Suprapubic skin (tissue), 3 donors: ENCODE data around the gene C17orf58.

Source experiments
- EP300 ChIP-seq: sonication (generic); formaldehyde crosslinking; IDR thresholded peaks from one replicate; pipeline ENCODE4 v1.6.1; 2017; ENCODE audit warnings: antibody characterized with exemption
- TF ChIP-seq, protein P1 (sequence below), 2 donors: fragments of 200-600 bp in 1 of 2; fragments of 450-650 bp in 1 of 2; sonication (generic) in 1 of 2; IDR thresholded peaks; one replicate each; pipeline ENCODE4 v1.5.1; 2016 to 2019; ENCODE audit warnings: antibody characterized with exemption in 2 of 2, mild to moderate bottlenecking in 1 of 2, moderate library complexity in 1 of 2

DNA sequence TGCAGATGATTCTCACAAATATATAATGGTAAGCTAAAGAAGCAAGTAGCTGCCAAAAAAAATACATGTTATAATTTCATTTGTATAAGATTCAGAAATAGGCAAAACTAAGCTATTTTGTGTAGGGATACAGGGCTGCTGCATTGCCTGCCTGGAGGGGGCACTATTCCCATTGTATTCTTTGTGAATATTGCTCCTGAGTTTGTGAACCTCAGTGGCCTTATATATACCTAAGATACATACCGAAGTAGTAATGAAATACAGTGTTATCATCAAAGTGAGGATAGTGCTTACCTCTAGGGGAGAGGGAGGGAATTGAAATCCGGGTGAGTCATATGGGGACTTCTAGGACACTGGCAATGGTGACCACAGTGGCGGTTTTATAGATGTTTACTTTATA, 53.5 kb downstream of the C17orf58 start:
- TF ChIP-seq EP300 = no peak
- TF ChIP-seq, protein P1, sequence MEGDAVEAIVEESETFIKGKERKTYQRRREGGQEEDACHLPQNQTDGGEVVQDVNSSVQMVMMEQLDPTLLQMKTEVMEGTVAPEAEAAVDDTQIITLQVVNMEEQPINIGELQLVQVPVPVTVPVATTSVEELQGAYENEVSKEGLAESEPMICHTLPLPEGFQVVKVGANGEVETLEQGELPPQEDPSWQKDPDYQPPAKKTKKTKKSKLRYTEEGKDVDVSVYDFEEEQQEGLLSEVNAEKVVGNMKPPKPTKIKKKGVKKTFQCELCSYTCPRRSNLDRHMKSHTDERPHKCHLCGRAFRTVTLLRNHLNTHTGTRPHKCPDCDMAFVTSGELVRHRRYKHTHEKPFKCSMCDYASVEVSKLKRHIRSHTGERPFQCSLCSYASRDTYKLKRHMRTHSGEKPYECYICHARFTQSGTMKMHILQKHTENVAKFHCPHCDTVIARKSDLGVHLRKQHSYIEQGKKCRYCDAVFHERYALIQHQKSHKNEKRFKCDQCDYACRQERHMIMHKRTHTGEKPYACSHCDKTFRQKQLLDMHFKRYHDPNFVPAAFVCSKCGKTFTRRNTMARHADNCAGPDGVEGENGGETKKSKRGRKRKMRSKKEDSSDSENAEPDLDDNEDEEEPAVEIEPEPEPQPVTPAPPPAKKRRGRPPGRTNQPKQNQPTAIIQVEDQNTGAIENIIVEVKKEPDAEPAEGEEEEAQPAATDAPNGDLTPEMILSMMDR (IDR thresholded peaks at IDR 0.05) = peak in 1 of 2 donors; percentile 18
